IMR-90 (cell line): ENCODE data around the gene CNOT10. TPM values are rescaled to one million over a fixed set of nuclear protein-coding genes. Genes with fewer than 3 reads are reported as not detected.

Experiments
- ATAC-seq: fragments of 200-7000 bp; cut with Tn5 transposase; 2 replicates; pipeline ENCODE4 v1.9.1; 2020; ENCODE audit warnings: low read depth, mild to moderate bottlenecking, moderate library complexity
- BruUV-seq: library from RNA; stranded (reverse); fragments of 400-500 nt; replicated peaks from 2 replicates; lab custom pipeline; 2021; lab: Mats Ljungman, UMichigan
- CTCF ChIA-PET: fragments of 300-600 bp; formaldehyde crosslinking; extraction: SDS; loops from one replicate; lab custom pipeline; 2021; ENCODE audit warnings: antibody characterized with exemption; lab: Yijun Ruan, JAX
- POLR2A ChIA-PET: fragments of 300-600 bp; sonication (Branson Sonifier 250); formaldehyde crosslinking; loops from one replicate; lab custom pipeline; 2022; ENCODE audit warnings: antibody characterized with exemption; ENCODE audit not compliant: unreplicated experiment; lab: Charles Lee
- DNase-seq: peaks from one replicate; pipeline ENCODE4 v3.0.0; 2013
- H2AFZ ChIP-seq: replicated peaks from 2 replicates; pipeline ENCODE3; 2013; ENCODE audit warnings: low read length, mild to moderate bottlenecking; ENCODE audit not compliant: poor library complexity
- H2AK5ac ChIP-seq: 2 replicates; pipeline ENCODE4 v1.6.1; 2013; ENCODE audit warnings: low read depth, low read length, inconsistent platforms
- H2AK9ac ChIP-seq: replicated peaks from 2 replicates; pipeline ENCODE3; 2013; ENCODE audit warnings: mild to moderate bottlenecking, low read depth, low read length, moderate library complexity; ENCODE audit not compliant: poor library complexity
- H2BK120ac ChIP-seq: 2 replicates; pipeline ENCODE4 v1.6.1; 2013; ENCODE audit warnings: low read depth, low read length, inconsistent platforms
- H2BK15ac ChIP-seq: 3 replicates; pipeline ENCODE4 v1.6.1; 2013; ENCODE audit warnings: low read depth, low read length, inconsistent platforms
- H2BK20ac ChIP-seq: 2 replicates; pipeline ENCODE4 v1.6.1; 2013; ENCODE audit warnings: low read depth, mild to moderate bottlenecking, inconsistent platforms, low read length, moderate library complexity
- H2BK5ac ChIP-seq: 2 replicates; pipeline ENCODE4 v1.6.1; 2013; ENCODE audit warnings: mild to moderate bottlenecking, low read depth, low read length, inconsistent platforms; ENCODE audit not compliant: poor library complexity, severe bottlenecking
- H3K14ac ChIP-seq: replicated peaks from 2 replicates; pipeline ENCODE4 v1.6.1; 2013; ENCODE audit warnings: low read depth, low read length, inconsistent platforms
- H3K18ac ChIP-seq: 2 replicates; pipeline ENCODE4 v1.6.1; 2013; ENCODE audit warnings: low read depth, low read length, control low read depth
- H3K23ac ChIP-seq: 2 replicates; pipeline ENCODE4 v1.6.1; 2013; ENCODE audit warnings: low read depth, low read length, inconsistent platforms
- H3K27ac ChIP-seq: 2 replicates; pipeline ENCODE4 v1.5.1; 2013; ENCODE audit warnings: mild to moderate bottlenecking, control low read depth, low read length; ENCODE audit not compliant: insufficient read depth
- H3K27me3 ChIP-seq: 2 replicates; pipeline ENCODE4 v1.6.1; 2013; ENCODE audit warnings: low read length; ENCODE audit not compliant: control insufficient read depth, insufficient read depth
- H3K36me3 ChIP-seq: 2 replicates; pipeline ENCODE4 v1.6.1; 2013; ENCODE audit warnings: low read length, mixed read lengths; ENCODE audit not compliant: control insufficient read depth, insufficient read depth
- H3K4ac ChIP-seq: 2 replicates; pipeline ENCODE4 v1.6.1; 2013; ENCODE audit warnings: low read depth, low read length, inconsistent platforms
- H3K4me1 ChIP-seq: 2 replicates; pipeline ENCODE4 v1.6.1; 2013; ENCODE audit warnings: low read length, mixed read lengths; ENCODE audit not compliant: control insufficient read depth, insufficient read depth
- H3K4me2 ChIP-seq: 2 replicates; pipeline ENCODE4 v1.6.1; 2013; ENCODE audit warnings: low read depth, mild to moderate bottlenecking, control low read depth, low read length, moderate library complexity
- H3K4me3 ChIP-seq: 2 replicates; pipeline ENCODE4 v1.5.1; 2013; ENCODE audit warnings: low read depth, mild to moderate bottlenecking, control low read depth, low read length, moderate library complexity; ENCODE audit not compliant: insufficient read depth
- H3K56ac ChIP-seq: 2 replicates; pipeline ENCODE4 v1.6.1; 2013; ENCODE audit warnings: low read length, inconsistent platforms; ENCODE audit not compliant: insufficient read depth; ENCODE audit errors: extremely low read depth
- H3K79me1 ChIP-seq, 2 experiments: 2 replicates each; pipeline ENCODE4 v1.6.1; 2013; ENCODE audit warnings: low read length in 2 of 2, inconsistent platforms in 1 of 2, low read depth in 1 of 2
- H3K9ac ChIP-seq: 2 replicates; pipeline ENCODE4 v1.6.1; 2013; ENCODE audit warnings: low read depth, low read length, control low read depth
- H3K9me1 ChIP-seq: 2 replicates; pipeline ENCODE4 v1.6.1; 2013; ENCODE audit warnings: low read length, inconsistent platforms; ENCODE audit not compliant: insufficient read depth
- H3K9me3 ChIP-seq: 2 replicates; pipeline ENCODE4 v1.6.1; 2013; ENCODE audit warnings: low read length; ENCODE audit not compliant: control insufficient read depth, insufficient read depth
- H4K20me1 ChIP-seq: 2 replicates; pipeline ENCODE4 v1.6.1; 2013; ENCODE audit warnings: low read length, inconsistent platforms; ENCODE audit not compliant: insufficient read depth
- H4K5ac ChIP-seq: 2 replicates; pipeline ENCODE4 v1.6.1; 2013; ENCODE audit warnings: mild to moderate bottlenecking, low read depth, low read length, control low read depth
- H4K8ac ChIP-seq, 2 experiments: 2 replicates each; pipeline ENCODE4 v1.6.1; 2013; ENCODE audit warnings: low read depth in 2 of 2, low read length in 2 of 2, control low read depth in 1 of 2, inconsistent platforms in 1 of 2
- H4K91ac ChIP-seq: 2 replicates; pipeline ENCODE4 v1.6.1; 2013; ENCODE audit warnings: low read depth, low read length, inconsistent platforms; ENCODE audit not compliant: insufficient read depth
- BHLHE40 ChIP-seq: fragments of 150-350 bp; IDR thresholded peaks from 2 replicates; pipeline ENCODE4 v1.6.1; 2016; ENCODE audit warnings: mild to moderate bottlenecking, low read depth, low read length
- CEBPB ChIP-seq: IDR thresholded peaks from 2 replicates; pipeline ENCODE4 v1.6.1; 2012; ENCODE audit warnings: low read depth, low read length, improper control_type of control experiment
- ELK1 ChIP-seq: fragments of 150-350 bp; IDR thresholded peaks from 2 replicates; pipeline ENCODE4 v1.6.1; 2016; ENCODE audit warnings: low read depth, mild to moderate bottlenecking, low read length, moderate library complexity, borderline replicate concordance
- FOS ChIP-seq: fragments of 150-350 bp; IDR thresholded peaks from 2 replicates; pipeline ENCODE4 v1.6.1; 2016; ENCODE audit warnings: low read depth, low read length
- MAFK ChIP-seq: IDR thresholded peaks from 2 replicates; pipeline ENCODE4 v1.6.1; 2012; ENCODE audit warnings: low read depth, low read length, improper control_type of control experiment
- MAZ ChIP-seq: IDR thresholded peaks from 2 replicates; pipeline ENCODE4 v1.6.1; 2012; ENCODE audit warnings: low read depth, mild to moderate bottlenecking, low read length, improper control_type of control experiment, moderate library complexity, borderline replicate concordance
- MXI1 ChIP-seq: IDR thresholded peaks from 2 replicates; pipeline ENCODE4 v1.6.1; 2012; ENCODE audit warnings: low read depth, mild to moderate bottlenecking, low read length, moderate library complexity, borderline replicate concordance
- NFE2L2 ChIP-seq: fragments of 150-350 bp; IDR thresholded peaks from 2 replicates; pipeline ENCODE4 v1.6.1; 2016; ENCODE audit warnings: low read depth, mild to moderate bottlenecking, low read length
- RAD21 ChIP-seq: IDR thresholded peaks from 2 replicates; pipeline ENCODE4 v1.6.1; 2012; ENCODE audit warnings: low read length, improper control_type of control experiment
- RCOR1 ChIP-seq: IDR thresholded peaks from 2 replicates; pipeline ENCODE4 v1.6.1; 2012; ENCODE audit warnings: mild to moderate bottlenecking, low read length, improper control_type of control experiment; ENCODE audit not compliant: insufficient replicate concordance
- RFX5 ChIP-seq: IDR thresholded peaks from 2 replicates; pipeline ENCODE4 v1.8.0; 2012; ENCODE audit warnings: low read depth, mild to moderate bottlenecking, low read length, moderate library complexity
- SMC3 ChIP-seq: fragments of 150-350 bp; IDR thresholded peaks from 2 replicates; pipeline ENCODE4 v1.6.1; 2016; ENCODE audit warnings: low read depth, mild to moderate bottlenecking, antibody characterized with exemption, low read length, moderate library complexity
- WGBS, 2 experiments: methylation state at CpG; one replicate each; pipeline versions ENCODE4 v1.1.5 to v1.1.7; 2013; ENCODE audit warnings: missing lambda C conversion rate in 2 of 2; ENCODE audit not compliant: insufficient read length in 1 of 2; ENCODE audit errors: extremely low coverage in 2 of 2; 5-methylcytosine and 5-hydroxymethylcytosine counted together
- dilution Hi-C: fragments of 300-500 bp; cut with HindIII; formaldehyde crosslinking; loops from one replicate; pipeline ENCODE4 v1.14.3; 2018; ENCODE audit warnings: low sequenced_read_pairs; ENCODE audit not compliant: unreplicated experiment
- in situ Hi-C: fragments of 300-500 bp; cut with MboI; formaldehyde crosslinking; loops from 3 replicates; pipeline ENCODE4 v1.14.3; 2019; ENCODE audit warnings: low sequenced_read_pairs, inconsistent platforms, mixed read lengths
- intact Hi-C: fragments of 100-400 bp; cut with micrococcal nuclease; formaldehyde crosslinking; loops from 2 replicates; pipeline ENCODE4 v1.10.0; 2022
- polyA plus RNA-seq, 3 experiments: library from polyadenylated mRNA; depleted of rRNA; stranded (reverse); fragments of >200 nt; gene quantifications; 2 replicates each; pipeline ENCODE4 v1.2.3, GENCODE V29; 2012; ENCODE audit warnings: low replicate concordance in 1 of 3
- total RNA-seq: library from RNA; depleted of rRNA; stranded (reverse); fragments of >200 nt; gene quantifications from 2 replicates; pipeline ENCODE4 v1.2.3, GENCODE V29; 2012
- TF ChIP-seq, protein P1 (sequence below): fragments of 150-350 bp; IDR thresholded peaks from 2 replicates; pipeline ENCODE4 v1.6.1; 2017; ENCODE audit warnings: mild to moderate bottlenecking, antibody characterized with exemption, low read length, low read depth
- TF ChIP-seq, protein P2 (sequence below): conservative IDR thresholded peaks from 2 replicates; pipeline ENCODE4 v1.5.1; 2012; ENCODE audit warnings: mild to moderate bottlenecking, low read depth, low read length, improper control_type of control experiment

Gene CNOT10
- total and polyA plus RNA-seq, 2 of the 4 experiments (the other 2 are of a cell fraction): 15.8 to 20.4 TPM

DNA sequence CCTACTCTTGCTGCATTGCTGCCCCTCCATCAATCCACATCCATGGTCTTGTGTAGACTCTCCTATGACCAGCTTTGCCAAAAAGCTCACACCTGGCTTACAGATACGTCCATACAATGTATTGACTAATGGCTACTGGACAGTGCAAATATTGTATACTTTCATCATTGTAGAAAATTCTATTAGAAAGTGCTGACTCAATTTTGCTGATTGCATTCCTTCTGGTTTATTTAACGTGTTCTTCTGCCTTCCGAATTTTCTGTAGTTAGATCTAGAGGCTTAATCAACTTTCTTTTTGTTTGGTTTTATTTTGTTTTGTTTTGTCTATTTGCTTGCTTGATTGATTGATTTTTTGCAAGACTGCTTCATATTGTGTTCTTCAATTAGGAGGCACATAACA lies 29.8 kb upstream of the CNOT10 start:
- Histone ChIP-seq H3K23ac (no peak overlapping the region), H3K56ac (no peak overlapping the region), H3K4me1 (no peaks in the 10 kb centered on the region), H3K9me3 (no peaks in the 10 kb centered on the region), H2BK20ac (no peak overlapping the region), H3K27me3 (peaks cover 3% of the 10 kb centered on the region), H3K36me3 (no peaks in the 10 kb centered on the region), H2AK5ac (no peak overlapping the region), H2BK120ac (no peak overlapping the region), H3K14ac (no peak overlapping the region), H4K5ac (no peak overlapping the region), H3K4me3 (no peak overlapping the region), H3K9ac (no peak overlapping the region), H3K9me1 (no peaks in the 10 kb centered on the region), H3K27ac (no peak overlapping the region), H4K20me1 (no peaks in the 10 kb centered on the region), H3K4ac (no peak overlapping the region), H2AFZ (no peak overlapping the region), H4K8ac (no peak overlapping the region), H2BK15ac (no peak overlapping the region), H4K91ac (no peak overlapping the region), H3K18ac (no peak overlapping the region), H2BK5ac (no peak overlapping the region), H2AK9ac (no peak overlapping the region), H3K79me1 (no peaks in the 10 kb centered on the region), H3K4me2 (no peak overlapping the region)
- no peak for ATAC-seq
- TF ChIP-seq, protein P1, sequence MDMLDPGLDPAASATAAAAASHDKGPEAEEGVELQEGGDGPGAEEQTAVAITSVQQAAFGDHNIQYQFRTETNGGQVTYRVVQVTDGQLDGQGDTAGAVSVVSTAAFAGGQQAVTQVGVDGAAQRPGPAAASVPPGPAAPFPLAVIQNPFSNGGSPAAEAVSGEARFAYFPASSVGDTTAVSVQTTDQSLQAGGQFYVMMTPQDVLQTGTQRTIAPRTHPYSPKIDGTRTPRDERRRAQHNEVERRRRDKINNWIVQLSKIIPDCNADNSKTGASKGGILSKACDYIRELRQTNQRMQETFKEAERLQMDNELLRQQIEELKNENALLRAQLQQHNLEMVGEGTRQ: no peak
- no peak for TF ChIP-seq MXI1
- no peak for TF ChIP-seq RFX5
- TF ChIP-seq, protein P2, sequence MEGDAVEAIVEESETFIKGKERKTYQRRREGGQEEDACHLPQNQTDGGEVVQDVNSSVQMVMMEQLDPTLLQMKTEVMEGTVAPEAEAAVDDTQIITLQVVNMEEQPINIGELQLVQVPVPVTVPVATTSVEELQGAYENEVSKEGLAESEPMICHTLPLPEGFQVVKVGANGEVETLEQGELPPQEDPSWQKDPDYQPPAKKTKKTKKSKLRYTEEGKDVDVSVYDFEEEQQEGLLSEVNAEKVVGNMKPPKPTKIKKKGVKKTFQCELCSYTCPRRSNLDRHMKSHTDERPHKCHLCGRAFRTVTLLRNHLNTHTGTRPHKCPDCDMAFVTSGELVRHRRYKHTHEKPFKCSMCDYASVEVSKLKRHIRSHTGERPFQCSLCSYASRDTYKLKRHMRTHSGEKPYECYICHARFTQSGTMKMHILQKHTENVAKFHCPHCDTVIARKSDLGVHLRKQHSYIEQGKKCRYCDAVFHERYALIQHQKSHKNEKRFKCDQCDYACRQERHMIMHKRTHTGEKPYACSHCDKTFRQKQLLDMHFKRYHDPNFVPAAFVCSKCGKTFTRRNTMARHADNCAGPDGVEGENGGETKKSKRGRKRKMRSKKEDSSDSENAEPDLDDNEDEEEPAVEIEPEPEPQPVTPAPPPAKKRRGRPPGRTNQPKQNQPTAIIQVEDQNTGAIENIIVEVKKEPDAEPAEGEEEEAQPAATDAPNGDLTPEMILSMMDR: no peak
- no peak for TF ChIP-seq MAZ
- no peak for TF ChIP-seq BHLHE40
- TF ChIP-seq MAFK: no peak
- TF ChIP-seq RCOR1: no peak
- no peak for TF ChIP-seq RAD21
- no peak for TF ChIP-seq ELK1
- no peak for TF ChIP-seq NFE2L2
- no peak for TF ChIP-seq CEBPB
- TF ChIP-seq SMC3: no peak
- no peak for TF ChIP-seq FOS
- dilution Hi-C loops: no loop called here
- POLR2A ChIA-PET: no interaction called here
- CTCF ChIA-PET: interaction anchor here (0.5 kb wide), 1 partner anchor 22 kb away, joined by 5 read pairs; no protein-coding TSS in a partner anchor
- in situ Hi-C loops: loop anchor here (25.0 kb wide), 2 partner anchors 268 to 368 kb away; partner anchors contain the start of gene CMTM7
- BruUV-seq: no TSS peak
- DNase-seq: no peak
- intact Hi-C loops: no loop called here
- no CpG with 5 or more reads among the region's 3 CpGs for WGBS, 2 experiments
